ENCODE results near the gene EXD2. TPM values are rescaled to one million over a fixed set of nuclear protein-coding genes. Genes with fewer than 3 reads are reported as not detected.

Gene EXD2
- total RNA-seq, 1 donor from 2014 or later = 26.2 TPM

GRCh38 chr14:69242311-69243224 is 51.3 kb downstream of the EXD2 start:
- Mint-ChIP-seq H3K9me3 (no peaks in the 10 kb centered on the region), H3K4me3 (no peak overlapping the region), H3K27ac (peak overlapping the region; percentile 42), H3K4me1 (ENCODE audit: unreplicated experiment) (peaks cover 11% of the 10 kb centered on the region), H3K27me3 (no peaks in the 10 kb centered on the region), H3K36me3 (no peaks in the 10 kb centered on the region)
- TF ChIP-seq CTCF (conservative IDR thresholded peaks at IDR 0.05) = peak; percentile 88
- DNase-seq (ENCODE audit: extremely low spot score, unreplicated experiment) = no peak

DNA sequence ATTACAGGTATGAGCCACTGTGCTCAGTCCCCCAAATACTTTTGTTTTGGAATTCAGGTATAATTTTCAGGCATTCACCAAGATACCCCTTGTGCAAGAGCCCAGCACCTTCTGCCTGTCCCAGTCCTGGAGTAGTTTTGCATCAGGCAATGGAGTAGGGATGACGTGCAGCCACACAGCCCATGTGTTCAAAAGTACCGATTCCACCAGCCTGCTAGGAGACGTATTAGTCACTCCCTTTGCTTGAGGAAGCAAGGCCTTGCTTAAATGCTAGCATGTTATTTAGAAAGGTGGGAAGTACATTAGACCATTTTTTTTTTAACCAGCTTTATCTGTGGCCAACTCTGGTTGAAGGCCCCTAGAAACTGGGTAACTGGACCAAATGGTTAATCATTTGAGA is 53.6 kb downstream of the EXD2 start:
- Mint-ChIP-seq H3K4me3 (no peak overlapping the region), H3K4me1 (ENCODE audit: unreplicated experiment) (peaks cover 11% of the 10 kb centered on the region), H3K36me3 (no peaks in the 10 kb centered on the region), H3K9me3 (no peaks in the 10 kb centered on the region), H3K27me3 (no peaks in the 10 kb centered on the region), H3K27ac (no peak overlapping the region)
- no peak for DNase-seq (ENCODE audit: extremely low spot score, unreplicated experiment)
- TF ChIP-seq CTCF (conservative IDR thresholded peaks at IDR 0.05) = no peak

GRCh38 chr14:69246331-69246730 is 55.0 kb downstream of the EXD2 start:
- H3K27ac Mint-ChIP-seq = no peak overlapping the region
- no peaks in the 10 kb centered on the region for H3K9me3 Mint-ChIP-seq
- H3K4me1 Mint-ChIP-seq (ENCODE audit: unreplicated experiment) = peaks cover 11% of the 10 kb centered on the region
- DNase-seq (ENCODE audit: extremely low spot score, unreplicated experiment) = no peak
- TF ChIP-seq CTCF (conservative IDR thresholded peaks at IDR 0.05) = no peak
- no peaks in the 10 kb centered on the region for H3K27me3 Mint-ChIP-seq
- no peak overlapping the region for H3K4me3 Mint-ChIP-seq
- H3K36me3 Mint-ChIP-seq = no peaks in the 10 kb centered on the region

DNA sequence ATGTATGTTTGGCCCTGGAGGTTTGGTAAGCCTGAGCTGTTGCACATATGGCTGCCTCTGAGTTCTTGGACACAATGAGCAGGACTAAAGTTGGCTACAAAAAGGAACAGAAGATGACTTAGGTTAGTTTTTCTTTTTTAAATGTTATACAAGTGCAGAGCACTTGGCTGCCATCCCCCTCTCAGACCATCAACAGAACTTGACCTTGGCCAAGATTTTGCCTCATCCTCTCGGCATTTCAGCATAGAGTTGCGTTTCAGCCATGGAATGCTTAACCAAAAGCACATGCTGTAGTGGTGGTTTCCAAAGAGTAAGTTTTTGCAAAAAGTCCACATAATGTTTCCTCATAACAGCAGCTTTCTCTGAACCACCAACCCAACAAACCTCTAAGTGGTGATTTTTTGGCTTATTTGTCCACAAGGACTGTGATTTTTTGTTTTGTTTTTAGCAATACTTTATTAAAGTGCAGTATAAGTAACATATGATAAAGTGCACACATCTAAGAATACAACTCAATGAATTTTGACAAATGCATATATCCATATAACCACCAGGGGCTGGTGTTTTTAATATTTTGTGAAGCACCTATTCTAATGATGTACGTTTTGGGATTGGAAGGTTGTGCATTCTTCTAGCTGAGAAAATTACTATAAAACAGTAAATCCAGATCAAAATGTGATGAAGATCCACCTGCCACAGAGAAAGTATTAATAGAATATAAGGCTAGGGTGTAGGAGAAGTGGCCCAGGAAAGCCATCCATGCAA is 56.6 kb downstream of the EXD2 start:
- peaks cover 6% of the 10 kb centered on the region for H3K4me1 Mint-ChIP-seq (ENCODE audit: unreplicated experiment)
- H3K27ac Mint-ChIP-seq = no peak overlapping the region
- no peak overlapping the region for H3K4me3 Mint-ChIP-seq
- H3K36me3 Mint-ChIP-seq = no peaks in the 10 kb centered on the region
- no peaks in the 10 kb centered on the region for H3K27me3 Mint-ChIP-seq
- peak; percentile 68 for TF ChIP-seq CTCF (conservative IDR thresholded peaks at IDR 0.05)
- no peaks in the 10 kb centered on the region for H3K9me3 Mint-ChIP-seq
- DNase-seq (ENCODE audit: extremely low spot score, unreplicated experiment) = no peak

GRCh38 chr14:69249603-69250002 is 58.3 kb downstream of the EXD2 start:
- Mint-ChIP-seq H3K27ac (no peak overlapping the region), H3K4me3 (no peak overlapping the region), H3K36me3 (no peaks in the 10 kb centered on the region), H3K27me3 (peaks cover 2% of the 10 kb centered on the region), H3K9me3 (no peaks in the 10 kb centered on the region), H3K4me1 (ENCODE audit: unreplicated experiment) (peaks cover 5% of the 10 kb centered on the region)
- no peak for DNase-seq (ENCODE audit: extremely low spot score, unreplicated experiment)
- TF ChIP-seq CTCF (conservative IDR thresholded peaks at IDR 0.05) = no peak

All from type B pancreatic cell (in vitro differentiated cells).